ENCODE data around the gene PTH2.
"Not testable (repeated sequence)": the region's sequence is repeated elsewhere in the genome, so short reads cannot be mapped to it uniquely, and the experiment has no call there.

PTH2 gene

GRCh38 chr19:49382639-49383038 lies 40.6 kb downstream of the PTH2 start:
- no peak for DNase-seq (ENCODE audit: low read depth in 2 of 2)

- no peak for DNase-seq (ENCODE audit: low read depth in 2 of 2)
Measured at GRCh38 chr19:49380391-49380790, 42.9 kb downstream of the PTH2 start.

GRCh38 chr19:49378512-49378911 lies 44.7 kb downstream of the PTH2 start:
- DNase-seq (ENCODE audit: low read depth in 2 of 2) = no peak

GRCh38 chr19:49374665-49375434 lies 48.4 kb downstream of the PTH2 start:
- no peak for DNase-seq (ENCODE audit: low read depth in 2 of 2)

GRCh38 chr19:49373174-49373573 lies 50.1 kb downstream of the PTH2 start:
- DNase-seq (ENCODE audit: low read depth in 2 of 2) = not testable (repeated sequence)
